Fibroblast of villous mesenchyme (primary cell): ENCODE measurements around the gene GASK1A. TPM values are rescaled to one million over a fixed set of nuclear protein-coding genes. Genes with fewer than 3 reads are reported as not detected.
A peak's percentile ranks its signal among the peaks of the same experiment; 100 is the strongest.

ENCODE experiments used
- DNase-seq: peaks from one replicate; pipeline ENCODE4 v3.0.0-alpha.2; 2010; ENCODE audit warnings: low read depth
- H3K4me3 ChIP-seq: 2 replicates; pipeline ENCODE4 v1.5.1; 2011; ENCODE audit warnings: low read depth, mild to moderate bottlenecking, low read length
- total RNA-seq: library from RNA; depleted of rRNA; stranded (reverse); fragments of >200 nt; gene quantifications from 2 replicates; pipeline ENCODE4 v1.2.3, GENCODE V29; 2012
- TF ChIP-seq, protein P1 (sequence below): IDR thresholded peaks from 2 replicates; pipeline ENCODE4 v1.5.1; 2012; ENCODE audit warnings: low read depth, mild to moderate bottlenecking, low read length; ENCODE audit not compliant: insufficient read depth

GASK1A gene
- total RNA-seq, result 0.32 and 1.7 TPM in 2 replicates

DNA sequence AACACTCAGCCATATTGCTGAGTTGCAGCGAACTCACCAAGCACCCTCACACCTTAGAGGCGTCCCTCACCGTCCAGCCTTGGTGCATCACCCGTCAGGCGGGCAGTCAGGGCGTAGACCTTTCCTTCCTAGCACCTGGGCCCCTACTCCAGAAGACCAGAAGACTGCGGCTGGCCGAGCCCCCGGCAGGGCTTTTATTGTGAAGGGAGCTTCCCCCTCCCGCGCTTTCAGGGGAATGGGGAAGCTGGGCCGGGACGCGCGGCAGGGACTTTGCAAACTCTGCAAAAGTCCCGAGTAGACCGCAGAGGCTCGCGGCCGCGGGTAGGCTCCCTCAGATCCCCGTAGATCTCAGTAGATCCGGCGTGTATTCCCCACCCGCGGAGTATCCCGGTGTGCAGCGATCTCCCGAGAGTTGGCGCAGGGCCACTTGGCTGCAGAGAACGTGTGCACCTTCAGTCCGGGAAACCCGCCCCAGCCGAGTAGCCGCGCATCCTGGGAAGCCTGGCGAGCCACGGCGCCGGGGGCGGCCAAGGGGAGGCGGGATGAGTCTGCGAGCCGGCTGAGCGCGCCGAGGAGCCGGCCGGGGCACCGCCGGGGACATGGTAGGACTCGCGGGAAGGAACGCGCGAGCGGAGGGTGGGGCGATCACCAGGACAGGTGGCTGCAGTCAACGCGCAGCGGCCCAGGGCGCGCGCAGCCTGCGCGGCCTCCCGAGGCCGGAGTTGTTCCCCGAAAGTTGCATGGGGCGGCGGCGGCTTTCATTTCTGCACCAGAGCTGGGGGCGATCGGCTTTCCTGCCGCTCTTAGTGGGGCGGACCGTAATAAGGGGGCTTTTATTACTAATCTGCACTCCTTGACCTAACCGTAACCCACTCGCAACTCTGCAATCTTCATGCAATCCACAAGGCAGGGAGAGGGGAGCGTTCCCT is at the start of gene GASK1A:
TSS of gene GASK1A (plus strand) at position 268 of the 929 bp plus-strand sequence. CDS start at position 600, 332 bp downstream.
- no peak within 1 kb of the TSS for H3K4me3 ChIP-seq
- TF ChIP-seq, protein P1, sequence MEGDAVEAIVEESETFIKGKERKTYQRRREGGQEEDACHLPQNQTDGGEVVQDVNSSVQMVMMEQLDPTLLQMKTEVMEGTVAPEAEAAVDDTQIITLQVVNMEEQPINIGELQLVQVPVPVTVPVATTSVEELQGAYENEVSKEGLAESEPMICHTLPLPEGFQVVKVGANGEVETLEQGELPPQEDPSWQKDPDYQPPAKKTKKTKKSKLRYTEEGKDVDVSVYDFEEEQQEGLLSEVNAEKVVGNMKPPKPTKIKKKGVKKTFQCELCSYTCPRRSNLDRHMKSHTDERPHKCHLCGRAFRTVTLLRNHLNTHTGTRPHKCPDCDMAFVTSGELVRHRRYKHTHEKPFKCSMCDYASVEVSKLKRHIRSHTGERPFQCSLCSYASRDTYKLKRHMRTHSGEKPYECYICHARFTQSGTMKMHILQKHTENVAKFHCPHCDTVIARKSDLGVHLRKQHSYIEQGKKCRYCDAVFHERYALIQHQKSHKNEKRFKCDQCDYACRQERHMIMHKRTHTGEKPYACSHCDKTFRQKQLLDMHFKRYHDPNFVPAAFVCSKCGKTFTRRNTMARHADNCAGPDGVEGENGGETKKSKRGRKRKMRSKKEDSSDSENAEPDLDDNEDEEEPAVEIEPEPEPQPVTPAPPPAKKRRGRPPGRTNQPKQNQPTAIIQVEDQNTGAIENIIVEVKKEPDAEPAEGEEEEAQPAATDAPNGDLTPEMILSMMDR, result no peak
- DNase-seq, result no peak

DNA sequence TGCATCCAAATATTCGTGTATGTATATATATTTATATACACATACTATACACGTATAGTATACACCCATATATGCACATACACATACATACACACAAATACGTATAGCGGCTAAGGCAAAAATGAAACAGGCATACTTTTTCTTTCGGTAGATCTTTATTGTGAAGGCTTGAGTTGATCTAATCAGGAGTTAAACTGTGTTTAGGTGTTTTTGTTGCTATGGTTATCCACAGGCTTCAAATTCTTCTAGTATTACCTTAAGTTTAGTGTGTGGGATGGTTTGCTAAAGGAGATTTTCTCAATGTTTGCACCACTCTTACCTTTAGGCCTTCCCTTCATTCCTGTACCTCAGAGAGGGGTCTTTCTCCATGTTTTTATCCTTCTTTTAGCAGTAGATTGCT is 45.0 kb upstream of the GASK1A start:
- no peak for DNase-seq
- H3K4me3 ChIP-seq, result no peak overlapping the region
- TF ChIP-seq, protein P1, result no peak

- TF ChIP-seq, protein P1, result no peak
- H3K4me3 ChIP-seq, result no peak overlapping the region
- DNase-seq, result no peak
These were observed 44.2 kb upstream of the GASK1A start for GRCh38 chr3:42934910-42935309.

DNA sequence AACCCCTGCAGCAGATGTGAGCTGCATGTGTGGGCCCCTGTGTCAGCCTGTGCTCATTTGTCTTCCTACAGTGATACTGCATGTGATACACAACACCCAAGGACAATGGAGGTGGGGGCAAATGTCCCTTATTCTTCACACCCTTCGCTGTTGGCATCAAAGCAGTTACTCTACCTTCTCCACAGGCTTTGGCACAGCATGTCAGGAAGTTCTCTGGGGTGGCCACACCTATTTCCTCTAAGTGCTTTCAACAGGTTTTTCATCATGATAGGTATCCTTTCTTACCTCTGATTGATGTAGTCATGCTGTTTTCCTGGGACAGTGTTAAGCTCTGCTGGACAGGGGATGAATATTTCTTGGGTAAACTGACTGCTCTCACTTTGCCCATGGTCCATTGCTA is 43.6 kb upstream of the GASK1A start:
- TF ChIP-seq, protein P1, result no peak
- no peak overlapping the region for H3K4me3 ChIP-seq
- no peak for DNase-seq

- peak; percentile 11 for DNase-seq
- TF ChIP-seq, protein P1, result no peak
- peak overlapping the region; percentile 33 for H3K4me3 ChIP-seq
These were observed 42.7 kb upstream of the GASK1A start for GRCh38 chr3:42936157-42936981.

DNA sequence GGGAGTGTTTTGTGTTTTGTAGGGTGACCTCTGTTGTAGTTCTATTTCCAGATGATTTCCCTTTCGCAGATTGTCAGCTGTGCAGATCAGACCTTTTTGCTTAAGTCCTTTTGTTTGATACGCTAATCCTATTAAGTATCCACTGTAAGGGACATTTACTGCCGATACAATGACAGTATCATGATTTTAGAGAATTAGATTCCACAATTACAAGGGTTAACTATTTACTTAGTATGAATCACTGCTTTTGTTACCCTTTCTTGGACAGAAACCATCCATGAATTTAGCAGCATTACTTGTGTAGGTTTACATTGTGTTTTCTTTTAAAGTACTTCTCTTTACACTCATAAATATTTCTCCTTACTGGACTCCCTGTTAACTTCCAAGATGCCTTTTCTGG is 41.8 kb upstream of the GASK1A start:
- no peak for DNase-seq
- TF ChIP-seq, protein P1, result no peak
- no peak overlapping the region for H3K4me3 ChIP-seq
